GM18951 (cell line): ENCODE measurements around the gene AXIN1.

Source experiments
- POLR2A ChIP-seq: IDR thresholded peaks from 4 replicates; pipeline ENCODE4 v1.6.1; 2011; ENCODE audit warnings: mild to moderate bottlenecking; ENCODE audit not compliant: insufficient read length, insufficient read depth; ENCODE audit errors: extremely low read depth
- in situ Hi-C: fragments of 300-500 bp; cut with MboI; formaldehyde crosslinking; loops from one replicate; pipeline ENCODE4 v1.12.0; 2022; ENCODE audit warnings: low sequenced_read_pairs, mixed read lengths, inconsistent platforms; ENCODE audit not compliant: unreplicated experiment

AXIN1 gene

DNA sequence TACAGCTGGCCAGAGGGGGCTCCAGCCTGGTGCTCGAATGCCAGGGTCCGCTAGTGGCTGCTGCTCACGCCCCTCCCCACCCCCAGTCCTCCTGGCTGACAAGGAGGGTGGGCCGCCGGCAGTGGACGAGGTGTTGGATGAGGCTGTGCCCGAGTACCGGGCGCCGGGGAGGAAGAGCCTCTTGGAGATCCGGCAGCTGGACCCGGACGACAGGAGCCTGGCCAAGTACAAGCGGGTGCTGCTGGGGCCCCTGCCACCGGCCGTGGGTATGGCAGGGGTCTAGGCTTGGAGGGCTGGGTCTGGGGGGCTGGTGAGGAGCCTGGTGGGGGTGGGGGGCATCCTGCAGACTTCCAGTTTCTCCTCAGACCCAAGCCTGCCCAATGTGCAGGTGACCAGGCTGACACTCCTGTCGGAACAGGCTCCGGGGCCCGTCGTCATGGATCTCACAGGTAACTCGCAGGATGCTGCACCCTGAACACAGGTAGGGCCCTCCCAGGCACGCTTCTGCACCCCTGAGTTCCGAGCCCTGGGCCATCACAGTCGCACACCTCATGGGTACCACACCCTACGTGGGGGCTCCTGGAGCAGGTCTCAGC, 70.8 kb downstream of the AXIN1 start:
- in situ Hi-C loops, result no loop called here
- TF ChIP-seq POLR2A, result no peak

DNA sequence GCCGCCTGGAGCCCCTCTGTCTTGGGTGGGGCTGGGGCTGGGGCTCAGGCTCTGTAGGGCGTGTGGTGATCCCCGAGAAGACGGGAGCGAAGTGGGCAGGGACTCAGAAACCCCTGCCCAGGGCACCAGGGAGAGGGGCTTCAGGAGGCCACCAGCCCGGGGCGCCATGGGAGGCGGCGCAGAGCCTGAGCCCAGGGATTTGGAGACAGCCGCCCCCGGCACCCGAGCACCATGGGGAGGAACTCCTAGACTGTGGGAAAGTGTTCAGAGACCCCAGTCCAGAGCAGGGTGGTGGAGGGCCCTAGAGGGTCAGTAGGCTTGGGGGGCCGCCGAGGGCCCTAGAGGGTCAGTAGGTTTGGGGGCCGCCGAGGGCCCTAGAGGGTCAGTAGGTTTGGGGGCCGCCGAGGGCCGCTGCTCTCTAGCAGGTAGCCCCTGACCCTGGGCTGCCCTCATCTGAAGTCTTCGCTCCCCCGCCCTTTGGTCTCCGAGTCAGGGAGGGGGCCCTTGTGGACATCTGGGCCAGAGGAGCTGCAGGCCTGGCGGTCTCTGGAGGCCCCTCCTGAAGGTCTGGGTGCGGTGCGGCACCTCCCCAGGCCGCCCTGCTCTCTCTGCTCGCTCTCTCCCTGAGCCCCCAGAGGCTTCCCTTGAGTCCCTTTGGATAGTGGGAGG, 71.4 kb downstream of the AXIN1 start:
- TF ChIP-seq POLR2A, result no peak
- in situ Hi-C loops, result no loop called here

DNA sequence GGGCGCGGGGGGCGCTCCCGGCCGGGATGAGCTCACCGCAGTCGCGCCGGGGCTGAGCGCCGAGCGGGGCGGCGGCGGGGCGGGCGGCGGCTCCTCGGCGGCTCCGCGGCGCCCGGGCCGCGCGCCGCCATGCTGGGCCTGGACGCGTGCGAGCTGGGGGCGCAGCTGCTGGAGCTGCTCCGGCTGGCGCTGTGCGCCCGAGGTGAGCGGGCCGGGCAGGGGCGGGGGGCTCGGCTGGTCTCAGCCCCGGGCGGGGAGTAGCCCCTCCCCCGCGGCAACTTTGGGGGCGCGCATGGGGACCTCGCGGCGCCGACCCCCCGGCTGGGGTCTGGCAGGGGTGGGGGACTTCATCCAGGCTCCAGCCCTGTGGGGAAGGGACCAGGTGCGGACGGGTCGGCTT, 72.0 kb downstream of the AXIN1 start, which contains the start of gene ARHGDIG:
Gene ARHGDIG, plus strand, starts transcription at position 40 of the 400 bp plus-strand sequence. Its CDS starts 90 bp downstream, at position 130.
- no peak for TF ChIP-seq POLR2A
- in situ Hi-C loops, result no loop called here

DNA sequence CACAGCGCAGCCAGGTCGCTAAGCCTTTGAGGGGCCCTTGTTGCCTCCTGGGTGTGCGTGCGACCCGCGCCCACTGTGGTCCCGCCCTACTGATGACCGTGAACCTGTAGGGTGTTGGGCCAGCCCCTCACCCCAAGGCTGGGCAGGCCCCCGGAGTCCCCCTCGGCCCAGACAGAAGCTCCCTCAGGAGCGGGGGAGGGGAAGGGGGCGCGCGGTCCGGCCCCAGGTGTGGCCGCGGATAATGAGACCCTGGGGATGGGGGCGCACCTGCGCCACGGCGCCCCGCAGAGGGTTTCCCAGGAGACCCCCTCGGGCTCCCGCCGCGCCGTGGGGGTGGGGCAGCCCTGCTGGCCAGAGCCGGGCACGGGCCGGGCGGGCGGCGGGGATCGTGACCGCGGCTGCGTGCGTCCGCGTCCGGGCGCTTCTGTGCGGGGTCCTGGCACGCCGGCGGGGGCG, 72.5 kb downstream of the AXIN1 start:
- in situ Hi-C loops, result no loop called here
- TF ChIP-seq POLR2A, result no peak

DNA sequence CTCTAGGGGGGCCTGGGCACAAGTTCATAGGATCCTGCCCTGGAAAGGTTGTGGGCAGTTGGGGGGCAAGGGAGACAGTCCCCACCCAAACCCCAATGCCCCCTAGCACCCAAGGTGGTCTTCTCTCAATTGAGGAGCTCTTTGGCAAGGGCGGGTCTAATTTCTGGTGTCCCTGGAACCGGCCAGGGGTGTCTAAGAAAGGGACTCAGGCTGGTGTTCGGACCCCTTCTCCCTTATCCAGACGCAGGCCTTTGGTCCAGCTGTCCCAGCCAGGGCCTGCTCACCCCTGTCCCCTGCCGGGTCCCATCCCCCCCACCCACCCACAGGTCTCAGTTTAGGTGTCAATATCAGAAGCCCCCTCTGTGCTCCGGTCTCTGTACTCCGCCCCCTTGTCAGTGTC, 73.0 kb downstream of the AXIN1 start:
- in situ Hi-C loops, result no loop called here
- TF ChIP-seq POLR2A, result no peak

DNA sequence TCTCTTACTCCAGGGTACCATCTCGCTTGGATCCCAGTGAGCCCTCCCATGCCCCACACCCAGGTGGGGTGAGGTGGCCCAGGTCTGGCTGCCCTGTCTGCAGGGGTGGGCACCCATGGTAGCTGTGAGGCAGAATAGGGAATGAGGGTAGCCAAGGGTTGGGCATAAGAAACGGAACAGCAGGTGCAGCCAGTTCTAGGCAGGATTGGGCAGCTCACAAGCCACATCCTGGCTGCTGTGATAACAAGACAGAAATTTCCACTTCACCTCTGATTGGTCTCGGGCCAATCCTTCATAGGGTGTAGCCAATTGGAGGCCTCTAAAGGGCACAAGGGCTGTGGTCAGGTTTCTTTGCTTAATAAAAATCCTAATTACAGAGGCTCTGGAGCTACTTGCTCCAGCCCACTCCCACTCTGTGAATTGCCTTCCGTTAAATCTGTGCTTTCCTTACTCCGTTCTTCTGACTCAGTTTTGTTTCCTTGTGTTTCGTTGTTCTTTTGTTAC, 73.6 kb downstream of the AXIN1 start:
- TF ChIP-seq POLR2A, result no peak
- in situ Hi-C loops, result no loop called here

DNA sequence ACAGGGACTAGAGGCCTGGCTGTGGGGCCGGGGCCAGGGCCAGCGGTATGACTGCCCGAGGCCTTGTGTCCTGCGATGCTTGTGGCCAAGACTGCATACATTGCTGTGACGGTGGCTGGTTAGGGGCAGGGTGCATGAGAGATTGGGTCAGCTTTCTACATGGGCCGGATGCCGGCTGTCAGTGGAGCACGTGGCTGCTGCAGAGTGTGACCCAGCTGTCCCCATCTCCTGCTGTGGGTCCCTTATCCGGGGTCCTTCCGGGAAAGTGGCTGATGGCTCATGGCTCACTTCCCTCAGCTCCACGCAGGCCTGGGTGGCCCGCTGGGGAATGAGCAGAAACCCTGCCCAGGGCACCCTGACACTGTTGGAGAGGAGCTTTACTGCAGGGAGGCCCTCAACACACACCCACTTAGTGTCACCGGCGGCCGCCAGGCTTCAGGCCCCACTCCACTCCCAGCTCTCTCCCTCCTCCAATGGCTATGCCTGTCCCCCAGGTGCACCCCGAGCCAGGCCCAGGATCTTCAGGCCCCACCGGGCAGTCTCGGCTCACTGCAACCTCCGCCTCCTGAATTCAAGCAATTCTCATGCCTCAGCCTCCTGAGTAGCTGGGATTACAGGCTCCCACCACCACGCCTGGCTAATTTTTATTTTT, 76.0 kb downstream of the AXIN1 start:
- in situ Hi-C loops, result no loop called here
- TF ChIP-seq POLR2A, result no peak

DNA sequence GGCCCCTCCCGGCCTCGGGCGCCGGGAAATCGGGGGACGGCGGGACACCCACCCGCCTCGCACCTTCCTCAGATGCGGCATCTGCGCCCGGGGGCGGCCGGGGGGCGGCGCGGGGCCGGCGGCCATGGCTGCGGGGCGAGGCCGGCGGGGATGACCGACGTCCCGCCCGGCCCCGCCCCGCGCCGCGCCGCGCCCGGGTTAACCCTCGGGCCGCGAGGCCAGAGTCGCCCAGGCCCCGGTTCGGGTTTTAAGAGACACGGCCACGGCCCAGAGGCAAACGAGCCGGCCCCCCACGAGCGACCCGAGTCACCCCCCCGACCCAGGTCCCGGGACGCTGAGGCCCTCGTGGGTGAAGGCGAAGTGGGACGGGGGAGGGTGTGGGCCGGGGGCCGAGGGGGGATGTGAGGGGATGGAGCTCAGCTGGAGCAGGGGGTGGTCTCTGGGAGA, 76.7 kb downstream of the AXIN1 start, which contains the start of gene RGS11:
Gene RGS11, minus strand, starts transcription at position 159 of the 447 bp plus-strand sequence. Its CDS starts 33 bp downstream, at position 126.
- TF ChIP-seq POLR2A, result no peak
- in situ Hi-C loops, result no loop called here

DNA sequence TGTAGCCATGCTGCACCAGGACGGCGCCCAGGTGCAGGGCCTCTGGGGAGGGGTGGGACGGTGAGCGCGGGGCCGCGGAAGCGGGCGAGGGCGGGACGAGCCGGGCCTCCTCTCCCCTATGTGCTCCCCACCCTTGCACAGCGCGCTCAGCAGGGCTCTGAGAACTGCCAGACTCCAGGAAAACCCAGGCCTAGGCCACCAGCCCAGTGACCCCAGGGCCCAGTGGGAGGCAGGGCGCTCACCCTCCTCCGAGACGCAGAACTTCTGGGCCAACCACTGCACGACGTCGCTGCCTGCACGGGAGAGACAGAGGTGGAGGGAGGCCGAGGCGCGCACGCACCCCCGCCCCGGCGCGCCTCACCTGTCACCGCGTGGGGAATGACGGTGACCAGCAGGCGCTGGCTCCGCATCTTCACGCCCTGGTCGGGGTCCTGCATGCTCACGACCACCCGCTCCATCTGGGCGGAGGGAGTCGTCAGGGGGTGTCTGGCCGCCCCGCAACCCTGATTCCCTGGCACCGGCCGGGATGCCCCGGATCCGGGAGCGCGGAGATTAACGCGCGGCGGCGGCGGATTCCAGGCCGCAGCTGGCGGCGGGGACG, 77.4 kb downstream of the AXIN1 start:
- TF ChIP-seq POLR2A, result no peak
- in situ Hi-C loops, result no loop called here

DNA sequence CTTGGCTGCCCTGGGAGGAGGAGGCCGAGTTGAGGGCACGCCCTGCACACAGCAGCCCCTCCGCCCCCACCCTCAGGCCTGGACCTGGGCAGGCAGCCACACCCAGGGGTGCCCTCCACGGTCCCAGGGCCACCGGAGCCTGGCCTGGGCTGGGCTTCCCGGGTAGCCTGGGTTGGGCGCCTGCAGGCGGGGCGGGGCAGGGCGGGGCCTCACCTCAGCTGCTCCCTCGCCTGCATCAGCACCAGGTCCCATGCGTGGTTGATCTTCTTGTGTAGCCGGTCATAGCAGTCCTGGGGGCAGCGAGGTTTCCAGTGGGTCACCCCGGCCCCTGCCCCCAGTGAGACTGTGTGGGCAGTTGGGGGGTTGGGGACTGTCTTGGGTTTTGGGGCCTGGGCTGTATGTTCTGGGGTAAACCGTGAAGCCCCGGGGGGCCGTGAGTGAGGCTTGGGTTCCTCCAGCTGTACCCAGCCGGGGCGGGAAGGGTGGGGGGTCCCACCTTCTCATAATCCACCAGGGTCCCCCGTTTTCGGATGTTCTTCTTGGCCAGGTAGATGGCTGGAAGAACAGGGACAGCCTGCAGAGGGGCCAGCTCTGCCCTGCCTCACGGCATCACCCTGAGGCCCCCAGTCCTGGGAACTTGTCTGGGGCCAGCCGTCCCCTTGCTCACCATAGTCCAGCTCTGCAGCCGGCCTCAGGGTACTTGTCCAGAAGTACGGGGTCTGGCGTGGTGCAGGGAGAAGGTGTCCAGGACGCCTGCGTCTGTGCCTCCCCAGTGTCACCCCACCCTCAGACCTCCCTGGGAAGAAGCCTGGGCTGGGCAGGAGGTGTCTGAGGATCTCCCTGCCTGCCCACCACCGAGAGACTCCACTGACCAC, 78.7 kb downstream of the AXIN1 start:
- in situ Hi-C loops, result no loop called here

DNA sequence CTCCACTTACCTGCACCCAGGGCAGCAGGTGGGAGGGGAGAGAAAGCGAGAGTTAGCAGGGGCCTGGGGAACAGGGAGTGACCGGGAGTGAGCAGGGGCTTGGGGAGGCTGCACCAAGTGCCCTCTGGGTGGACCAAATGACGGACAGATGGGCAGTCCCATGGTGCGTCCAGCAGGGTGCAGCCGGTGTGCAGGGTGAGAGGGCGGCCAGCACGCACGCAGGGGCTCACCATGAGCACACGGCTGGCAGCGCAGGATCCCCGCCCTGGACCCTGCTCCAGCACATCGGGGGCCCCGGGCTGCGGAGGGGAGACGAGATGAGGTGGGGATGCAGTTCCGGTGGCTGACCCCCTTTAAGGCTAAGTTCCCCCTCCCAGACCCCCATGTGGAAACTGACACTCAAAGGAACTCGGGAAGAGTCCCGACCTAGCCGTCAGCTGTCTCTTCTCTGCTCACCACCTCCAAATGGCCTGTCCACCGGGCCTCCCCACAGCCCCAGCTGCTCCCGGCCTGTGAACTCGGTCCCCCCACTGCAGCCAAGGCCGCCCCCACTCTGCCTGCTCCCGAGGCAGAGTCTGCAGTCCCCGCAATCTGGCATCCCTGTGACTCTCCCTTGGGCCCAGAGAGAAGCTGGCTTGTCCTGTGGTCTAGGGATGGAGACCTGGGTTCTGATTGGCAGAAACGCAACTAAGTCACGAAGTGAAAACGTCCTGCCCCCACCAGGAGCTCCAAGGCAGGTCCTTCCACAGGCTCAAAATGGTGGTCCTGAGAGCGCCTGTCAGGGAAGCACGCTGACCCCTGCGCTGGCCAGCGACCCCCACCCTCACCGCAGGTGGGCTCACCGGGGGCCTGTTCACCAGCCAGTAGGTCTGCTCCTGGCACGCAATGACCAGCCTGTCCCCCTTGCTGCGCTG, 79.6 kb downstream of the AXIN1 start:
- no peak for TF ChIP-seq POLR2A
- in situ Hi-C loops, result no loop called here

More for the DNA sequence above, 78.7 kb downstream of the AXIN1 start:
- TF ChIP-seq POLR2A, result no peak

DNA sequence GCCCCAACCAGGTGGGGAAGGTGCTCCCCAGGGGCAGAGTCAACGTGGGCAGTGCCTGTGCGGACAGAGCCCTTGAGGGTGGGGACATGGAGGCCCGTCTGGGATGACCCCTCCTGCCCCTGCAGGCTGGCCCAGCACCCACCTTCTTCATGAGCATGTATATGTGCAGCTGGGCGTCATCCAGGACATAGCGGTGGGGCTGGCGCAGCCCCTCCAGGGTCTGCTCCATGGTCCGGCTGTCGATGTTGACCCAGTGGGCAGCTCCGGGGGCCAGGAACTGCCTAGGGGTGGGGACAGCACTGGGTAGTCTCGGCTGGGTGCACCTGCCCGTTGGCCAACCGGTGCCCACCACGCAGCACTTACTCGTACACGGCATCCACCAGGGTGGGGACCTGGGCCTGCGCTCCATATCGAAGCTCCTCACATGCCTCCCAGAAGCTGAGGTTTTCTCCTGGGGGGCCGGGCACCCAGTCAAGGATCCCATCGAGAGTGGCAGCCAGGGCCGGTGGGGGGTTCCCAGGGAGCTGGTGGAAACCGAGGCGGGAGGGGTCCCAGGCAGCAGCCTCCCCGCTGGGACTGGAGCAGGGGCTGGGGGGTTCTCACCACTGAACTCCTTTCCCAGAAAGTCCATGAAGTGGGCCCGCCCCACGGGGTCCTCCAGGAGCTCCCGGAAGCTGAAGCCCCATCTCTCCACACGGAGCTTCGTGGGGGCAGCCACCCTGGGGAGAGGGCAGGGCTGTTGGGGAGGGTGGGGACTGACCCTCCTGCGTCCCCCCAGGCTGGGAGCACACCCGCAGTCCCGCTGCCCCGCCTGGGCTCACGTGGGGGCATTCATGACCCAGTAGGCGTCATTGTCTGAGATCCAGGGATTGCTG, 81.9 kb downstream of the AXIN1 start:
- in situ Hi-C loops, result no loop called here
- no peak for TF ChIP-seq POLR2A
